Smooth muscle cell (in vitro differentiated cells): Measurements from ENCODE around the gene ACSS2. TPM values are rescaled to one million over a fixed set of nuclear protein-coding genes. Genes with fewer than 3 reads are reported as not detected.

Experiments
- DNase-seq: peaks from one replicate; lab custom pipeline; 2025; ENCODE audit not compliant: unreplicated experiment; lab: John Stamatoyannopoulos, UW
- H2AFZ ChIP-seq: fragments of 200-600 bp; sonication (generic); 2 replicates; pipeline ENCODE4 v1.6.0; 2016; ENCODE audit warnings: antibody characterized with exemption, low read depth, mild to moderate bottlenecking
- H3F3A ChIP-seq: fragments of 200-600 bp; sonication (generic); 2 replicates; pipeline ENCODE4 v1.6.0; 2017; ENCODE audit warnings: antibody characterized with exemption, low read depth
- H3K27ac ChIP-seq: fragments of 200-600 bp; sonication (generic); 2 replicates; pipeline ENCODE4 v1.5.1; 2016; ENCODE audit warnings: low read depth, mild to moderate bottlenecking
- H3K27me3 ChIP-seq: fragments of 200-600 bp; sonication (generic); 2 replicates; pipeline ENCODE4 v1.6.1; 2016; ENCODE audit warnings: low read depth, mild to moderate bottlenecking
- H3K36me3 ChIP-seq: fragments of 200-600 bp; sonication (generic); 2 replicates; pipeline ENCODE4 v1.5.1; 2016; ENCODE audit warnings: low read depth
- H3K4me1 ChIP-seq: fragments of 200-600 bp; sonication (generic); 2 replicates; pipeline ENCODE4 v1.5.1; 2016; ENCODE audit warnings: low read depth
- H3K4me2 ChIP-seq: fragments of 200-600 bp; sonication (generic); 2 replicates; pipeline ENCODE4 v1.6.0; 2016; ENCODE audit warnings: mild to moderate bottlenecking
- H3K4me3 ChIP-seq: fragments of 200-600 bp; sonication (generic); 2 replicates; pipeline ENCODE4 v1.5.1; 2016; ENCODE audit warnings: mild to moderate bottlenecking
- H3K79me2 ChIP-seq: fragments of 200-600 bp; sonication (generic); 2 replicates; pipeline ENCODE4 v1.6.0; 2016; ENCODE audit warnings: low read depth, mild to moderate bottlenecking
- H3K9ac ChIP-seq: fragments of 200-600 bp; sonication (generic); 2 replicates; pipeline ENCODE4 v1.6.0; 2016; ENCODE audit warnings: low read depth
- H3K9me3 ChIP-seq: fragments of 200-600 bp; sonication (generic); replicated peaks from 2 replicates; pipeline ENCODE4 v1.5.1; 2016; ENCODE audit warnings: low read depth
- H4K20me1 ChIP-seq: fragments of 200-600 bp; sonication (generic); 2 replicates; pipeline ENCODE4 v1.6.0; 2016; ENCODE audit warnings: low read depth
- WGBS: methylation state at CpG from one replicate; pipeline ENCODE4 v1.1.7; 2016; ENCODE audit warnings: low lambda C conversion rate; 5-methylcytosine and 5-hydroxymethylcytosine counted together
- polyA plus RNA-seq: library from polyadenylated mRNA; unstranded; fragments of >200 nt; fragmentation: Nextera tagmentation; extraction: Ambion mirVana; gene quantifications from 2 replicates; pipeline ENCODE4 v1.2.1, GENCODE V29; 2016
- total RNA-seq: library from RNA; depleted of rRNA; stranded (reverse); fragments of >200 nt; gene quantifications from 2 replicates; pipeline ENCODE4 v1.2.3, GENCODE V29; 2014
- TF ChIP-seq, protein P1 (sequence below): fragments of 200-600 bp; sonication (generic); IDR thresholded peaks from 2 replicates; pipeline ENCODE4 v1.5.1; 2017; ENCODE audit warnings: borderline replicate concordance, mild to moderate bottlenecking, antibody characterized with exemption; ENCODE audit not compliant: insufficient read depth, poor library complexity, severe bottlenecking

Gene ACSS2
- total and polyA plus RNA-seq, 2 experiments from 2014 or later, result 35.1 to 37.7 TPM

DNA sequence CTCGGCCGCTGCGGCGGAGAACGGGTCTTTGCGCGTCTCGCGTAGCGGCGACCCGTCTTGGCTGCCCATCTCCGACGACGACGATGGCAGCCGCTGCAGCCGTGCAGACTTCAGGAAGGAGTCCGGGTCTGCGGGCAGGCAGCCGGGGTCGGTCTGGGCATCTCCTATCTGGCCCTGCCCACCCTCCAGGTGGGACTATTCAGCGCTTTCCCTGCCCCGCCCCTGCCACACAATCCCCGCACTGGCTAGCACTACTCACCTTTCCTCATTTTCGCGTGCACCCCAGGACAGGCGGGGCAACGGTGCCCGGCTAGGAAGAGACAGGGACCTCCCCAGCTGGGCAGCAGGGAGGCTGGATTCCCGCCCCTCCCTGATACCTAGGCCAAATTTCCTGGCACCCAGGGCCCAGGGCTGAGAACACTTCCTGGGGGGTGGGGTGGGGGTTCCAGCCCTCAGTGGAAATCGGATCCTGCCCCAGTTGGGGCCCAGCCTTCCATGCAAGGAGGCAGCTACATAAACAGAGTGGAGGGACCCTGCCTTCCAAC, 12.9 kb upstream of the ACSS2 start:
- DNase-seq, result no peak
- H3K4me2 ChIP-seq, result no peak overlapping the region

DNA sequence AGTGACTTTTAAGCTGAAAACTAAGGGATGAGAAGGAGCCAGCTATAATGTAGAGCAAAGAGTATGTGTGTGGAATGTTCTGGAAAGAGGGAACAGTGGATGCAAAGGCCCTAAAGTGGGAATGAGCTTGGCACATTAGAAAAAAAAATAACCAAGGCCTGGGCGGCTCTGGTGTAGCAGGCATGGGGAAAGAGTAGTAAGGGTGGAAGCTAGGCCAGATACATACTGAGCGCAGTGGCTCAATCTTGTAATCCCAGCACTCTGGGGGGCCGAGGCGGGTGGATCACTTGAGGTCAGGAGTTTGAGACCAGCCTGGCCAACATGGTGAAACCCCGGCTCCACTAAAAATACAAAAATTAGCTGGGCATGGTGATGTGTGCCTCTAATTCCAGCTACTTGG, 12.2 kb upstream of the ACSS2 start:
- Histone ChIP-seq H3K79me2 (no peaks in the 10 kb centered on the region), H3K4me1 (no peaks in the 10 kb centered on the region), H3K27me3 (no peaks in the 10 kb centered on the region), H3K4me2 (no peak overlapping the region), H3K4me3 (no peak overlapping the region), H3K9me3 (no peaks in the 10 kb centered on the region), H3K9ac (no peak overlapping the region), H3K36me3 (no peaks in the 10 kb centered on the region), H4K20me1 (peaks cover 19% of the 10 kb centered on the region), H3K27ac (no peak overlapping the region), H3F3A (no peaks in the 10 kb centered on the region), H2AFZ (no peak overlapping the region)
- no peak for DNase-seq
- 92% methylated on average over 5 of the region's 5 CpGs for WGBS
- TF ChIP-seq, protein P1, sequence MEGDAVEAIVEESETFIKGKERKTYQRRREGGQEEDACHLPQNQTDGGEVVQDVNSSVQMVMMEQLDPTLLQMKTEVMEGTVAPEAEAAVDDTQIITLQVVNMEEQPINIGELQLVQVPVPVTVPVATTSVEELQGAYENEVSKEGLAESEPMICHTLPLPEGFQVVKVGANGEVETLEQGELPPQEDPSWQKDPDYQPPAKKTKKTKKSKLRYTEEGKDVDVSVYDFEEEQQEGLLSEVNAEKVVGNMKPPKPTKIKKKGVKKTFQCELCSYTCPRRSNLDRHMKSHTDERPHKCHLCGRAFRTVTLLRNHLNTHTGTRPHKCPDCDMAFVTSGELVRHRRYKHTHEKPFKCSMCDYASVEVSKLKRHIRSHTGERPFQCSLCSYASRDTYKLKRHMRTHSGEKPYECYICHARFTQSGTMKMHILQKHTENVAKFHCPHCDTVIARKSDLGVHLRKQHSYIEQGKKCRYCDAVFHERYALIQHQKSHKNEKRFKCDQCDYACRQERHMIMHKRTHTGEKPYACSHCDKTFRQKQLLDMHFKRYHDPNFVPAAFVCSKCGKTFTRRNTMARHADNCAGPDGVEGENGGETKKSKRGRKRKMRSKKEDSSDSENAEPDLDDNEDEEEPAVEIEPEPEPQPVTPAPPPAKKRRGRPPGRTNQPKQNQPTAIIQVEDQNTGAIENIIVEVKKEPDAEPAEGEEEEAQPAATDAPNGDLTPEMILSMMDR, result no peak

More for the DNA sequence above, 12.9 kb upstream of the ACSS2 start:
- Histone ChIP-seq H3K9ac (no peak overlapping the region), H3K27me3 (no peaks in the 10 kb centered on the region), H2AFZ (no peak overlapping the region), H3K27ac (no peak overlapping the region), H3K4me3 (no peak overlapping the region), H3K9me3 (no peaks in the 10 kb centered on the region), H3K79me2 (no peaks in the 10 kb centered on the region), H3F3A (no peaks in the 10 kb centered on the region), H3K36me3 (peaks cover 2% of the 10 kb centered on the region), H4K20me1 (peaks cover 18% of the 10 kb centered on the region), H3K4me1 (no peaks in the 10 kb centered on the region)
- TF ChIP-seq, protein P1, result no peak
- WGBS, result 89% methylated on average over 32 of the region's 32 CpGs

DNA sequence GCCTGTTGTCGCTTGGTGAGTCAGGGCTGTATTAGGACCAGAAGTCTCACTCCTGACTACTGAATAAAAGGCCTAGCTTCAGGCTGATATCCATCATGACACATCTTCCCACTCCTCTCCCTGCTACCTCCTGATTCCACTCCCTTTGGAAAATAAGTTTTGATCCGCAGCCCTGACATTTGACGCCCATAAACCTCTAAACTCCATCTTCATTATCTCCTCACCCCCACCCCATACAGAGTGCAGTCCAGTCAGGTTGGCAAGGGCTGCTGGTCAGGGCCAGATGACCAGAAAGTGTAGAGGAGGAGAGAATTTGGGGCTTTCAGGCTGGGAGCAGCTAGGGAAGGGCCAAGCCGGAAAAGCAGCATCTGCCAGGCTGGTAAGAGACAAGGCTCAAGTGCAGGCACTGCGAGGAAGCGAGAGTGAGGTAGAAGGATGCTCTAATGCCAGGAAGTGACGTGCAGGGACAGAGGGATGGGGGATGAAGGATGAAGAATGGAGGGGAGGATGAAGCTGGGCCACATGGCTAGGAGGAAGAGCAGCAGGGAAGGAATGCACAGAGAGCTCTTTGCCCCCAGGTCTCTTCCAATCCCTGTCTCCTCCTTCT, 5.0 kb upstream of the ACSS2 start:
- 98% methylated on average over 7 of the region's 7 CpGs for WGBS
- Histone ChIP-seq H3K4me2 (peak overlapping the region; percentile 96), H3F3A (peaks cover 5% of the 10 kb centered on the region), H3K9ac (no peak overlapping the region), H3K36me3 (no peaks in the 10 kb centered on the region), H3K9me3 (no peaks in the 10 kb centered on the region), H4K20me1 (peaks cover 19% of the 10 kb centered on the region), H3K27ac (no peak overlapping the region), H2AFZ (no peak overlapping the region), H3K79me2 (no peaks in the 10 kb centered on the region), H3K4me1 (peaks cover 6% of the 10 kb centered on the region), H3K4me3 (no peak overlapping the region), H3K27me3 (no peaks in the 10 kb centered on the region)
- no peak for DNase-seq
- TF ChIP-seq, protein P1, result no peak
